GM12878 (cell line): ENCODE data around the gene ENOPH1. TPM values are rescaled to one million over a fixed set of nuclear protein-coding genes. Genes with fewer than 3 reads are reported as not detected.

Experiments
- ATAC-seq: fragments of 200-7000 bp; cut with Tn5 transposase; 3 replicates; pipeline ENCODE4 v1.9.1; 2020; ENCODE audit warnings: mild to moderate bottlenecking, moderate library complexity
- BruUV-seq: library from RNA; stranded (reverse); fragments of 400-500 nt; replicated peaks from 2 replicates; lab custom pipeline; 2021; lab: Mats Ljungman, UMichigan
- CTCF ChIA-PET: fragments of 300-600 bp; sonication (Branson Sonifier 250); formaldehyde crosslinking; extraction: SDS; loops from one replicate; lab custom pipeline; 2021; ENCODE audit warnings: inconsistent platforms; lab: Yijun Ruan, JAX
- POLR2A ChIA-PET: fragments of 350-600 bp; formaldehyde crosslinking; extraction: SDS; loops from one replicate; lab custom pipeline; 2021; ENCODE audit warnings: inconsistent platforms; lab: Charles Lee
- RAD21 ChIA-PET: fragments of 300-600 bp; sonication (Branson Sonifier 250); formaldehyde crosslinking; loops from one replicate; lab custom pipeline; 2023; ENCODE audit warnings: antibody characterized with exemption; ENCODE audit not compliant: unreplicated experiment; lab: Charles Lee
- SMC1A ChIA-PET: fragments of 300-600 bp; sonication (Branson Sonifier 250); formaldehyde crosslinking; loops from one replicate; lab custom pipeline; 2023; ENCODE audit not compliant: unreplicated experiment, uncharacterized antibody; lab: Charles Lee
- DNase-seq: peaks from one replicate; pipeline ENCODE4 v3.0.0-alpha.2; 2011; ENCODE audit warnings: low read depth, low spot score
- FAIRE-seq: peaks from 3 replicates; lab custom pipeline; 2011; peaks lifted over from hg19 to GRCh38; lab: Jason Lieb, UNC
- H2AFZ ChIP-seq: 2 replicates; pipeline ENCODE4 v1.6.0; 2011; ENCODE audit warnings: low read depth, low read length, control low read depth; ENCODE audit not compliant: control insufficient read depth
- H3K27ac ChIP-seq: 2 replicates; pipeline ENCODE4 v1.5.1; 2011; ENCODE audit warnings: control low read depth; ENCODE audit not compliant: control insufficient read depth, insufficient read depth
- H3K27me3 ChIP-seq, 2 experiments: replicated peaks in 1 of 2; 2 replicates each; pipeline versions ENCODE4 v1.6.0 to v1.6.1; 2011; ENCODE audit warnings: low read length in 1 of 2; ENCODE audit not compliant: control insufficient read depth in 2 of 2, insufficient read depth in 2 of 2
- H3K36me3 ChIP-seq, 2 experiments: 2 replicates each; pipeline ENCODE4 v1.5.1; 2011; ENCODE audit warnings: low read length in 1 of 2; ENCODE audit not compliant: control insufficient read depth in 2 of 2, insufficient read depth in 2 of 2
- H3K4me1 ChIP-seq: 2 replicates; pipeline ENCODE4 v1.6.1; 2011; ENCODE audit warnings: mild to moderate bottlenecking, low read length, moderate library complexity, mixed read lengths; ENCODE audit not compliant: control insufficient read depth, insufficient read depth
- H3K4me2 ChIP-seq: 2 replicates; pipeline ENCODE4 v1.6.0; 2011; ENCODE audit warnings: control low read depth; ENCODE audit not compliant: control insufficient read depth, insufficient read depth
- H3K4me3 ChIP-seq: fragments of 200-600 bp; sonication (generic); 2 replicates; pipeline ENCODE4 v1.5.1; 2016
- H3K79me2 ChIP-seq: 2 replicates; pipeline ENCODE4 v1.6.0; 2011; ENCODE audit warnings: low read length; ENCODE audit not compliant: control insufficient read depth, insufficient read depth
- H3K9ac ChIP-seq: 2 replicates; pipeline ENCODE4 v1.8.0; 2011; ENCODE audit warnings: low read length, control low read depth, mixed read lengths; ENCODE audit not compliant: control insufficient read depth, insufficient read depth
- H3K9me3 ChIP-seq: replicated peaks from 3 replicates; pipeline ENCODE4 v1.5.1; 2011; ENCODE audit warnings: mild to moderate bottlenecking, low read length; ENCODE audit not compliant: control insufficient read depth, insufficient read depth
- H4K20me1 ChIP-seq: 2 replicates; pipeline ENCODE4 v1.6.0; 2011; ENCODE audit not compliant: control insufficient read depth, insufficient read depth
- KLF5 ChIP-seq: fragments of 450-650 bp; IDR thresholded peaks from 2 replicates; pipeline ENCODE4 v1.6.1; 2014; ENCODE audit warnings: mild to moderate bottlenecking; ENCODE audit not compliant: partially characterized antibody
- MLLT1 ChIP-seq: fragments of 450-650 bp; IDR thresholded peaks from 2 replicates; pipeline ENCODE4 v1.6.1; 2016; ENCODE audit warnings: mild to moderate bottlenecking
- NKRF ChIP-seq: fragments of 450-650 bp; conservative IDR thresholded peaks from 2 replicates; pipeline ENCODE4 v1.6.1; 2017; ENCODE audit warnings: mild to moderate bottlenecking, moderate library complexity
- WGBS: methylation state at CpG from one replicate; pipeline ENCODE4 v1.1.6; 2016; ENCODE audit warnings: low lambda C conversion rate; ENCODE audit not compliant: insufficient replicate concordance, insufficient coverage; ENCODE audit errors: missing lambda C conversion rate; 5-methylcytosine and 5-hydroxymethylcytosine counted together
- in situ Hi-C: fragments of 300-500 bp; cut with MboI; formaldehyde crosslinking; loops from 9 replicates; pipeline ENCODE4 v1.14.3; 2018; ENCODE audit warnings: mixed read lengths
- intact Hi-C: fragments of 100-400 bp; cut with micrococcal nuclease; formaldehyde crosslinking; loops from one replicate; pipeline ENCODE4 v1.14.2; 2022; ENCODE audit not compliant: unreplicated experiment
- polyA plus RNA-seq, 11 experiments: library from polyadenylated mRNA; depleted of rRNA in 4 of 11; unstranded in 6 of 11; stranded (reverse) in 5 of 11; fragments of >200 nt; fragmentation: Nextera tagmentation in 4 of 11; fragmentation: Illumina TruSeq in 1 of 11; extraction: Ambion mirVana in 4 of 11; extraction: Trizol in 1 of 11; gene quantifications; 1 replicate in 1 of 11; 2 replicates in 10 of 11; pipeline versions ENCODE4 v1.2.1 to v1.2.3, GENCODE V29; 2011 to 2016; ENCODE audit warnings: inconsistent platforms in 2 of 11, missing spikeins in 2 of 11, low read depth in 1 of 11
- total RNA-seq, 4 experiments: library from RNA; depleted of rRNA in 3 of 4; stranded (reverse); fragments of >200 nt in 3 of 4; fragmentation: Illumina TruSeq in 1 of 4; extraction: Trizol in 1 of 4; gene quantifications; 2 replicates each; pipeline versions ENCODE4 v1.2.1 to v1.2.3, GENCODE V29; 2013 to 2021

ENOPH1 gene
- total and polyA plus RNA-seq, 10 of the 15 experiments (the other 5 are each of a cell fraction or from before 2014, with no cell fraction given): 24.4 to 83.6 (median 46.7) TPM

DNA sequence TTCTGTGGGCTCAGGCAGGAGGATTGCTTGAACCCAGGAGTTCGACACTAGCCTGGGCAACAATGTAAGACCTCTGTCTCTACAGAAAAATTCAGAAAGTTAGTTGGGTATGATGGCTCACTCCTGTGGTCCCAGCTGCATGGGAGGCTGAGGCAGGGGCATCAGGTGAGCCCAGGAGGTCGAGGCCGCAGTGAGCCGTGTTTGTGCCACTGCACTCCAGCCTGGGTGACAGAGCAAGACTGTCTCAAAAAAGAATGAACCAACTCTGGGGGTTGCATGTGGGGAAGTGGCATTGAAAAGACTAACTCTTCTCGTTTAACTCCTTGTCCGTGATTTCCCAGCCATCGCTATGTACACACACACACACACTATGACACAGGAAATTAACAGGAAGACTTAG is 26.9 kb downstream of the ENOPH1 start:
- no TSS peak for BruUV-seq
- ATAC-seq: no peak
- Histone ChIP-seq H3K9ac (no peak overlapping the region), H3K9me3 (no peaks in the 10 kb centered on the region), H4K20me1 (no peaks in the 10 kb centered on the region), H3K36me3 (peaks cover 10 to 17% of the 10 kb centered on the region in 2 experiments), H3K4me2 (no peak overlapping the region), H3K4me3 (no peak overlapping the region), H3K27me3 (no peaks in the 10 kb centered on the region), H2AFZ (no peak overlapping the region), H3K27ac (no peak overlapping the region), H3K4me1 (no peaks in the 10 kb centered on the region), H3K79me2 (no peaks in the 10 kb centered on the region)
- no peak for FAIRE-seq
- RAD21 ChIA-PET: no interaction called here
- TF ChIP-seq NKRF (no peak), MLLT1 (no peak), KLF5 (no peak)
- CTCF ChIA-PET: interaction anchor here (9.1 kb wide), 1 partner anchor 283 kb away, joined by 89 read pairs; no protein-coding TSS in a partner anchor
- POLR2A ChIA-PET: no interaction called here
- DNase-seq: no peak
- intact Hi-C loops (no loop called here), in situ Hi-C loops (no loop called here)
- SMC1A ChIA-PET: no interaction called here
- WGBS: 95% methylated on average over 7 of the region's 7 CpGs
